Esophagus squamous epithelium (tissue), 5 donors: Measurements from ENCODE around the gene SCYGR7. TPM values are rescaled to one million over a fixed set of nuclear protein-coding genes. Genes with fewer than 3 reads are reported as not detected.

Source experiments
- DNase-seq: peaks from one replicate; lab custom pipeline; 2025; lab: John Stamatoyannopoulos, UW
- H3K27ac ChIP-seq, 4 donors: fragments of 200-600 bp; sonication (generic); one replicate each; pipeline ENCODE4 v1.5.1; 2016 to 2019; ENCODE audit warnings: mild to moderate bottlenecking in 1 of 4
- H3K27me3 ChIP-seq, 4 donors: fragments of 200-600 bp; sonication (generic); 1 replicate in 3 of 4; 2 replicates in 1 of 4; pipeline versions ENCODE4 v1.5.1 to v1.6.0; 2017 to 2021; ENCODE audit warnings: antibody characterized with exemption in 1 of 4
- H3K36me3 ChIP-seq, 3 donors: fragments of 200-600 bp; sonication (generic); one replicate each; pipeline ENCODE4 v1.5.1; 2016 to 2019
- H3K4me1 ChIP-seq, 3 donors: fragments of 200-600 bp; sonication (generic); one replicate each; pipeline ENCODE4 v1.5.1; 2017 to 2019
- H3K4me3 ChIP-seq, 4 donors: fragments of 200-600 bp; sonication (generic); 1 replicate in 3 of 4; 2 replicates in 1 of 4; pipeline ENCODE4 v1.5.1; 2016 to 2019; ENCODE audit warnings: mild to moderate bottlenecking in 2 of 4, moderate library complexity in 1 of 4
- H3K9me3 ChIP-seq, 3 donors: fragments of 200-600 bp; sonication (generic); one replicate each; pipeline ENCODE4 v1.5.1; 2016 to 2019
- POLR2A ChIP-seq, 4 donors: fragments of 450-650 bp; IDR thresholded peaks; one replicate each; pipeline ENCODE4 v1.6.1; 2017; ENCODE audit warnings: antibody characterized with exemption in 4 of 4, mild to moderate bottlenecking in 4 of 4, moderate library complexity in 3 of 4
- WGBS, 2 donors: methylation state at CpG; one replicate each; pipeline ENCODE4 v1.1.5; 2018; 5-methylcytosine and 5-hydroxymethylcytosine counted together
- intact Hi-C: fragments of 100-400 bp; cut with DNase I; formaldehyde crosslinking; loops from one replicate; pipeline ENCODE4 v1.15.0; 2022
- total RNA-seq, 4 donors: library from RNA; depleted of rRNA; stranded (reverse); fragments of >200 nt; gene quantifications; one replicate each; pipeline ENCODE4 v1.1.0, GENCODE V29; 2016
- TF ChIP-seq, protein P1 (sequence below), 6 experiments: fragments of 450-650 bp in 4 of 6; fragments of 200-600 bp in 2 of 6; sonication (generic) in 2 of 6; IDR thresholded peaks; one replicate each; pipeline ENCODE4 v1.5.1; 2016 to 2019; ENCODE audit warnings: antibody characterized with exemption in 6 of 6, mild to moderate bottlenecking in 4 of 6, moderate library complexity in 4 of 6
- donor health status: DM: yes; HTN: yes; CAD: no.

The SCYGR7 gene, protein sequence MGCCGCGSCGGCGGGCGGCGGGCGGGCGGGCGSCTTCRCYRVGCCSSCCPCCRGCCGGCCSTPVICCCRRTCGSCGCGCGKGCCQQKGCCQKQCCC
- total RNA-seq, result not detected

DNA sequence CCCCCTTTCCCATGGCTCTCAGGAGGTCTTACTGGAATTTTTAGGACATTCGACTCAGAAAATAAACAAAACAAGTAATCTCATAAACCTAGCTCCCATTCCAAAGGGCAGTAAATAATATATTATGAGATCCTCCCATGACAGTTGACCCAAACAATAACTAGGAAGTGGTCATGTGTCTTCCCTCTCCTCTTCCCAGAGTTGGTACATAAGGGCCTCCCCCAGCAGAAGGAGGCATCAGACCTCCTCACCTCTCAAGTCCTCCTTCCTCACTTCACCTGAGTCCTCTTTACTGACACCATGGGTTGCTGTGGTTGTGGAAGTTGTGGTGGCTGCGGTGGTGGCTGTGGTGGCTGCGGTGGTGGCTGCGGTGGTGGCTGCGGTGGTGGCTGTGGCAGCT, at the start of gene SCYGR7:
TSS of gene SCYGR7 (plus strand) at position 301 of the 400 bp plus-strand sequence. CDS start at position 301, 0 bp downstream.
- Histone ChIP-seq H3K4me3 (no peak within 1 kb of the TSS), H3K9me3 (no peaks in the 10 kb centered on the region), H3K4me1 (no peaks in the 10 kb centered on the region), H3K27me3 (peaks cover 0 to 26% (median 0%) of the 10 kb centered on the region in 4 donors), H3K36me3 (no peaks in the 10 kb centered on the region), H3K27ac (no peak within 1 kb of the TSS)
- TF ChIP-seq, protein P1, sequence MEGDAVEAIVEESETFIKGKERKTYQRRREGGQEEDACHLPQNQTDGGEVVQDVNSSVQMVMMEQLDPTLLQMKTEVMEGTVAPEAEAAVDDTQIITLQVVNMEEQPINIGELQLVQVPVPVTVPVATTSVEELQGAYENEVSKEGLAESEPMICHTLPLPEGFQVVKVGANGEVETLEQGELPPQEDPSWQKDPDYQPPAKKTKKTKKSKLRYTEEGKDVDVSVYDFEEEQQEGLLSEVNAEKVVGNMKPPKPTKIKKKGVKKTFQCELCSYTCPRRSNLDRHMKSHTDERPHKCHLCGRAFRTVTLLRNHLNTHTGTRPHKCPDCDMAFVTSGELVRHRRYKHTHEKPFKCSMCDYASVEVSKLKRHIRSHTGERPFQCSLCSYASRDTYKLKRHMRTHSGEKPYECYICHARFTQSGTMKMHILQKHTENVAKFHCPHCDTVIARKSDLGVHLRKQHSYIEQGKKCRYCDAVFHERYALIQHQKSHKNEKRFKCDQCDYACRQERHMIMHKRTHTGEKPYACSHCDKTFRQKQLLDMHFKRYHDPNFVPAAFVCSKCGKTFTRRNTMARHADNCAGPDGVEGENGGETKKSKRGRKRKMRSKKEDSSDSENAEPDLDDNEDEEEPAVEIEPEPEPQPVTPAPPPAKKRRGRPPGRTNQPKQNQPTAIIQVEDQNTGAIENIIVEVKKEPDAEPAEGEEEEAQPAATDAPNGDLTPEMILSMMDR (IDR thresholded peaks at IDR 0.05), result no peak
- 81 to 88% methylated on average over 2 to 3 of the region's 5 CpGs for WGBS, 2 donors
- no peak for DNase-seq
- intact Hi-C loops, result no loop called here

GRCh38 chr2:227684258-227684657, 43.9 kb upstream of the SCYGR7 start:
- Histone ChIP-seq H3K27me3 (no peaks in the 10 kb centered on the region), H3K27ac (no peak overlapping the region), H3K36me3 (no peaks in the 10 kb centered on the region), H3K4me3 (no peak overlapping the region), H3K9me3 (no peaks in the 10 kb centered on the region), H3K4me1 (no peaks in the 10 kb centered on the region)
- WGBS, 2 donors, result 55 to 59% methylated on average over 3 to 5 of the region's 5 CpGs
- TF ChIP-seq, protein P1 (IDR thresholded peaks at IDR 0.05), result no peak
- no peak for TF ChIP-seq POLR2A (IDR thresholded peaks at IDR 0.05)
- intact Hi-C loops, result no loop called here
- no peak for DNase-seq

GRCh38 chr2:227687189-227687588, 40.9 kb upstream of the SCYGR7 start:
- intact Hi-C loops, result no loop called here
- 79 to 82% methylated on average over 3 of the region's 3 CpGs for WGBS, 2 donors
- H3K27me3 ChIP-seq, result no peaks in the 10 kb centered on the region
- H3K4me1 ChIP-seq, result no peaks in the 10 kb centered on the region
- no peak for TF ChIP-seq POLR2A (IDR thresholded peaks at IDR 0.05)
- no peaks in the 10 kb centered on the region for H3K36me3 ChIP-seq
- no peak overlapping the region for H3K4me3 ChIP-seq
- no peak for DNase-seq
- H3K9me3 ChIP-seq, result no peaks in the 10 kb centered on the region
- H3K27ac ChIP-seq, result no peak overlapping the region

DNA sequence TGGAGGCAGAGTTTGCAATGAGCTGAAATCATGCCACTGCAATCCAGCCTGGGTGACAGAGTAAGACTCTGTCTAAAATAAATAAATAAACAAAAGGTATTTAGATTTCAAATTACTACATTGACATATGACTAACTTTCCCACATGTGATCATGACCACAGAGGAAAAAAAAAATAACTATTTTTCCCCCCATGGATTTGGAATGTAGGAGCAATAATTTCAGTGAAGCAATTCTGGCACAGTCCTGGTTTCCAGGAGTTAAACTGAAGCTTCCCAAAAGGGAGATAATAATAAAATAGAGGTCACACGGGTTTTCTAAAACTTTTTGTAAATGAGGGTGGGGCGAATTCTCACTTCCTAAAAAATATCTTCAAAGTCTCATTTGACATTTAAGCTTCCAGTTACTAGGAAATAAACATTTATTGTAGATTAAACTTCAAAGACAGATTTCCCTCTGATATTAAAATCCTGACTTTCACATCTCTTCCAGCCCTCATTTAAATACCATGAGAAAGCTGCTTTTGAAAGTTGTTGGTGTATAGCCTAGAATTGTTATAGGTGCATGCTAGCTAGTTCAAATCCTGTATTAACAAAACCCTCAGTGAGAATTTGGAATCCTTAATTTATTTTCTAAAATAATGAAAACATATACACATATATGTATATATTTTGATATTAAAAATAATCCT, 31.0 kb upstream of the SCYGR7 start:
- DNase-seq, result no peak
- Histone ChIP-seq H3K4me1 (no peaks in the 10 kb centered on the region), H3K9me3 (no peaks in the 10 kb centered on the region), H3K27ac (no peak overlapping the region), H3K36me3 (no peaks in the 10 kb centered on the region), H3K27me3 (no peaks in the 10 kb centered on the region), H3K4me3 (no peak overlapping the region)
- WGBS, 2 donors, result 45 to 48% methylated on average over 2 of the region's 2 CpGs
- TF ChIP-seq, protein P1 (IDR thresholded peaks at IDR 0.05), result no peak
- no peak for TF ChIP-seq POLR2A (IDR thresholded peaks at IDR 0.05)
- intact Hi-C loops, result no loop called here

- Histone ChIP-seq H3K27ac (no peak overlapping the region), H3K9me3 (no peaks in the 10 kb centered on the region), H3K4me3 (no peak overlapping the region), H3K36me3 (no peaks in the 10 kb centered on the region), H3K27me3 (no peaks in the 10 kb centered on the region), H3K4me1 (peaks cover 0 to 15% (median 6%) of the 10 kb centered on the region in 3 donors)
- intact Hi-C loops, result no loop called here
- TF ChIP-seq, protein P1 (IDR thresholded peaks at IDR 0.05), result no peak
- TF ChIP-seq POLR2A (IDR thresholded peaks at IDR 0.05), result no peak
- DNase-seq, result no peak
- WGBS, 2 donors, result 72 to 78% methylated on average over 3 of the region's 3 CpGs
Measured at GRCh38 chr2:227701556-227701955, 26.6 kb upstream of the SCYGR7 start.
